Measurements from ENCODE around the gene SBF2.
A peak's percentile ranks its signal among the peaks of the same experiment; 100 is the strongest.

SBF2 gene

DNA sequence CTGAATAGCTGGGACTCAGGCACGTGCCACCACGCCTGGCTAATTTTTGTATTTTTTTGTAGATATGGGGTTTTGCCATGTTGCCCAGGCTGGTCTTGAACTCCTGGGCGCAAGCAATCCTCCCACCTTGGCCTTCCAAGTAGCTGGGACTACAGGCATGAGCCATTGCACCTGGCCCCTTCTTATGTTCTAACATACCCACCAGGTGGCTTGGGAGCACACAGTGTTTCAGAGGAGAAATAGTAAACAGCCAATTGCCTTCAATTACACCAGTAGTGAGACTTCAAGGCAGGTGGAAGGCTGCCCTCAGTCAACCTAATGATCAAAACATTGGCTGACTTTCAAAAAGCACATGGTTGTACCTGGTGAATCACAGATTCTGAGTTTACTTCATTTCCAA lies 462.9 kb downstream of the SBF2 start:
- DNase-seq, result no peak

DNA sequence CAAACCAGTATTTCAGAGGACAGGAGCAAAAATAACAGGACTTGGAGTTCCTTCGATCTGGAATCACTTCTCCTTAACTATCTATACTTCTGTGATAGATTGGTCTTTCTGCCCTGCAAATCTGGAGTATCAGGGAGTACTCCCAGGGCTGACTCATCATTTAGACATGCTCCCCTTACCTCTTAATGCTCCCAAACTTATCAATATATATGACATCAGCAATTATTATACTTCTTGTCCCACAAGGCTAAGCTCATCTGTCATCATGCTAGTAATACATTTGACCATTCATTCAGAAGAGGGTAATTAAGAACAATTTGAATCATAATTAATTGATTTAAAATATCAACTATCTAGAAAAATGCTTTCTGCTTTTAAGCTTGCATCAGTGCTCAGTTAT lies 466.3 kb downstream of the SBF2 start:
- no peak for DNase-seq

DNA sequence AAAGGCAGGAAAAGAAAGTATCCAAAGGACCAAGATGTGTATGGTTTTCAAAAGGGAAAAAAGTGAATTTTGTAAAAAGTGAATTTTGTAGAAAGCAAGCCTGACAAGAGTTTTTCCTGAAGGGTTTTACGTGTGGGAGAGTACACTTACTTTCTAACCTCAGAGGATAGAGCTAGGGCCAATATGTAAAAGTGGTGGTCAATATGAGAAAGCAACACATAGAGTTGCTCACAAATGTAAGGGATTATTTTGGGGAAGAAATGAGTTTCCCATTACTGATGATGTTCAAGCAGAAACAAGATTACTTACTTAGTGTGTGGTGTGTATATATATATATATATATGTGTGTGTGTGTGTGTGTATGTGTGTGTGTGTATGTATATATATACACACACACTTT lies 467.6 kb downstream of the SBF2 start:
- no peak for DNase-seq

- DNase-seq, result no peak
Observed at GRCh38 chr11:9825895-9826294, 468.1 kb downstream of the SBF2 start.

- DNase-seq, result no peak
Observed at GRCh38 chr11:9825315-9825714, 468.7 kb downstream of the SBF2 start.

DNA sequence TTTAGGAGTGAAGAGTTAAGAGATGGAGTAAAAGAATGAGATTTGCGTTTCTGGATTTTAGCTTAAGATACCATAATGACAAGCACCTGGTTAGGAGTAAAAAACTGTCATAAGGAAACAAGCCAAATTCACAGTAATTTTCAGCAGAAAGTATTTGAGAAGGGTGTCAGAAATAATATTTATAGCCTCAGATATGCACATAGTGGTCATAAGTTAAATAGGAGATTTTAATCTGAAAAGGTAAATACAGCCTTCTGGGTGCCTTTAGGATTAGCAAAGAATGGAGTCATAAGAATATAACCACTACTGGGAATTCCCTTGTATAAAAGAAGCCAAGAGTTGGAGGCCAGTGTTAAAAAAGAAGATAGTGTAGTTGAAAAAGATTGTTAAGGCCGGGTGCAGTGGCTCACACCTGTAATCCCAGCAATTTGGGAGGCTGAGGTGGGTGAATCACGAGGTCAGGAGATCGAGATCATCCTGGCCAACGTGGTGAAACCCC lies 470.1 kb downstream of the SBF2 start:
- no peak for DNase-seq

GRCh38 chr11:9823439-9823838 lies 470.6 kb downstream of the SBF2 start:
- DNase-seq, result no peak

GRCh38 chr11:9821008-9821752 lies 472.8 kb downstream of the SBF2 start:
- DNase-seq, result no peak

DNA sequence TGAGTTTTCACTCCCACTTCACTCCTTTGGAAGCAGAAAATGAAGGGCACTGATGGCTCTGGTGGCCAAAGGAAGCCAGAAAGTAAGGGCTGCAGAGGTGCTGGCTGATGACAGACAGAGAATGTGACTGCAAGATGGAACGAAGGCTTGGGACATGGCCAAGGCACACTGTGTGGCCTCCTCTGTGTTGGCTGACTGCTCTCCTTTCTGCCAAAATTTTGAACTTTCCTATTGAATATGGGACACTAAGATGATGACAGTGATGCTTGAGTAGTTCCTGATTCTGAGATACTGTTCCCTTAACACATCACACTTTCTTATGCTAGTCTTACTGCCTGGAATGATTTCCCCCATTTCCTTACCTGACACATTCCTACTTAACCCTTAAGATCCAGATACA lies 473.8 kb downstream of the SBF2 start:
- no peak for DNase-seq

GRCh38 chr11:9817191-9817590 lies 476.8 kb downstream of the SBF2 start:
- no peak for DNase-seq

GRCh38 chr11:9815486-9816136 lies 478.4 kb downstream of the SBF2 start:
- DNase-seq, result no peak

GRCh38 chr11:9814108-9814507 lies 479.9 kb downstream of the SBF2 start:
- DNase-seq, result no peak

DNA sequence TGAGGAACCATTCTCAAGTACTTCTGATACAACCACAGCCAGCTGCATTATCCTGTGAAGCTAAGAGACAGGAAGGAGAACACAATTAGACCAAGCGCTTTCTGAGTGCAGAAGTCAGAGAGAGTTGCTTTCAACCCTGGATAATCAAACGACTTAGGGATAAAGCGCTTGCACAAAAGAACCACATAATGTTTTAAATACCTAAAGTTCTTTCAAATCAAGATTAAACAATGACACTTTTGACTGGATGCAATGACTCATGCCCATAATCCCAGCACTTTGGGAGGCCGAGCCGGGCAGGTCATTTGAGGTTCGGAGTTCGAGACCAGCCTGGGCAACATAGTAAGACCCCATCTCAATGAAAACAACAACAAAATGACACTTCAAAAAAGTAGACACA lies 485.1 kb downstream of the SBF2 start:
- no peak for DNase-seq

GRCh38 chr11:9806946-9807687 lies 486.9 kb downstream of the SBF2 start:
- no peak for DNase-seq

GRCh38 chr11:9804419-9804902 lies 489.6 kb downstream of the SBF2 start:
- no peak for DNase-seq

DNA sequence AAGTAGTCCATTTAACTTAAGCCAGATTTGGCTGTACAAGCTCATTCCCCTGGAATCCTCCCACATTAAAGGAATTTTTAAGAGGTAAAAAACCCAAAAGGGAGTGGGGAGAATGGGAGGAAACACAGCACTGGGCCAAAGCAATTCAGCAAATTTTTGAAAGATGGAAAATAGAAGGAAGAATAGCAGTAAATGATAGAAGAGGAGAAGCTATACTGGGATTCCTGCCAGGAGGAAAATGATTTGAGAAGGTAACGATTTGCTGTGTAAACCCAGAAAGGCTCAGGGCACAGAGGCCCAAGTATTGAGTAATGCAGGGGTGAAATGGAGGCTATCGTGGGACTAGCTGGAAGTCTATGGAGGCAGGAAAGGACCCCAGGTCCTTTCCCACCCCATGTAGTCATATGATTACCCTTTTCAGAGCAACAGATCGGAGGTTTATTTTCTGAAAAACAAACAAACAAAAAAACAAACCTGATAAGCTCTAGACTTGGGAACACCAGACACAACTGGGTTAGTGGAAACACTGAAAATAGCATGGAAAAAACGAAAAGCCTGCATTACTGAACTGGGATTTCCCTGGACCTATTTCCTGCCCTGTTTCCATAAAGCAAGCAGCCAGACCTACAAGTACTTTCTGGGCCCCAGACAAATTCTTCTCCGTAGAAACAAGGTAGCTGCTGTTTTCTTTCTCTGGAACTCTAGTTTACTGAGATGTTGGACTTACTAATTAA lies 490.2 kb downstream of the SBF2 start:
- DNase-seq, result peak; percentile 40

GRCh38 chr11:9802291-9802861 lies 491.6 kb downstream of the SBF2 start:
- no peak for DNase-seq

DNA sequence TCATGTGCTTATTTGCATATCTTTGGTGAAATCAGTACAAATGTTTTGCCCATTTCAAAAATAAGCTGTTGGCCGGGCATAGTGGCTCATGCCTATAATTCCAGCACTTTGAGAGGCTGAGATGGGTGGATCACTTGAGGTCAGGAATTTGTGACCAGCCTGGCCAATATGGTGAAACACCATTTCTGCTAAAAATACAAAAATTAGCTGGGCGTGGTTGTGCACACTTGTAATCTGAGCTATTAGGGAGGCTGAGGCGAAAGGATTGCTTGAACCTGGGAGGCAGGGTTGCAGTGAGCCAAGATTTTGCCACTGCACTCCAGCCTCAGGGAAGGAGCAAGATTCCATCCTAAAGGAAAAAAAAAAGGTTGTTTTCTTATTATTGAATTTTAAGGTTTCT lies 494.1 kb downstream of the SBF2 start:
- no peak for DNase-seq

DNA sequence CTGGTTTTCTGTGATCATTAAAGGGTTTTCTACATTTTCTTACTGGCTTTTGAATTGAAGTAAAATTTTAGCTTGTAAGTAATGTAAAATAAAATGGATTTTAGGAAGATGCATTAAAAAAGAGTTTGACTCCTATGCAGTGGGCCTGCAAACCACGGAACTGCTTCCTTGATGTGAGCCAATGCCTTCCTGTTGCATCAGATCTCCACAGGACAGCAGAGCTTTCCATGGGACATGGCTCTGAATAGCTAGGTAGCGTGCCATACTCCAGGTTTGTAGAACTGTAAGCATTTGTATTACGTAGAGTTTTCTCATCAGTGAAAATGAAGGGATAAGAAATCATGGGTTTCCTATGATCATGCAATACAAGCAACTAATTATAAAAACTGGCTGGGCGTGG lies 496.7 kb downstream of the SBF2 start:
- no peak for DNase-seq

- no peak for DNase-seq
Observed at GRCh38 chr11:9796854-9797253, 497.2 kb downstream of the SBF2 start.

DNA sequence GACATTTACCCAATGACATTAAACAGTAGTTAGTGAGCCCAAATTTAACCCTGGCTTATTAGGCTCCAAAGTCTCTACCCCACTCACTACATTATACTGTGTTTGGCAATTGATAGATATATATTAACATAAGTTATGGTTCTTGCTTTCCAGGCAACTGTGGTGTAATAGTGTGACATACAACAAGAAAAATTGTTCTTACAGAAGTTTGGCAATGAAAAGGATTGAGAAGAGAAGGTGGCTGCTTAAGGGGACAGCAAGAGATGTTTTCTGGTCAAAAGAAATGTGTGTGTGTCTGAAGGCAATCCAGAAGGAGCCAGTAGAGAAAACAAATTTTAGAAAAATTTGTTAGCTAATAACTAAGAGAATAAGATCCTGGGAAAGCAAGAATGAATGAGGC lies 497.8 kb downstream of the SBF2 start:
- DNase-seq, result no peak

DNA sequence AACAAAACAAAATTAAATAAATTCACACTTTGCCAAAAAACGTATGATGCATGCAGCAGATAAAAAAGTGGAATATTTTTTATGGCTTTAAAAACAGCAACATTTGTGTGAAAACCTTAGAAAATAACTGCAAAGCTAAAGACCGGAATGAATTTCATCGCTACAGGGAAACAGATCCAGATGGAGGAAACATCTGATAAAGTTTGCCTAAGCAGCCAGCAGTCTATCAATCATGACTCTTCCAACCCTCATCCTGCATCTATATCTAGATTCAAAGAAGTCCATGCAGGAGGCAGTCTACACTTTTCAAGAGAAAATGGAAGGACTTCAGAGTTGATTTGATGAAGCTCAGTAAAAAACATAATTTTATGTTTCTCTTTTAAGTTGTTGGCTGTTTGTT lies 503.3 kb downstream of the SBF2 start:
- DNase-seq, result no peak

DNA sequence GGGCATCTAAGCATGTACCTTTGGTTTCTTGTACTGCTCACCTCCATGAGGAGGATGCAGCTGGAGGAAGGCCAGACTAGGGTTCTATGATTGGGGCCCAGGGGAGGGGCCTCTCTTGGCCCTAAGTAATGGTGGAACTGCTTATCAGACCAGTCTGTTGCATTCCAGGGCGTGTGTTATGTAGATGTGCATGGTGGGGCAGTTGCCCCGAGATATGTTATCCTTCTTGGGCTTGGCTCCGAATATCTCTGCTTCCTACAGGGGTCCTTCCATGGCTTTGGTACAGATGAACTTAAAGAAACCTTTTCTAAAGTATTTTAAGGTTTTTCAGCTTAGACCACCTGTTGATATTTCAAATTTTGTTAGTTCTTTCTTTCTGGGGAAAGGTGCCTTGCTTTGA lies 504.1 kb downstream of the SBF2 start:
- DNase-seq, result no peak

Measured in left hindlimb (tissue), 1 donor.